NCI-H748 (cell line): ENCODE data around the gene ACTL7A.

Experiments
- DNase-seq: peaks from one replicate; lab custom pipeline; 2025; ENCODE audit not compliant: unreplicated experiment; lab: John Stamatoyannopoulos, UW

Gene ACTL7A

GRCh38 chr9:108848296-108848695, 13.8 kb upstream of the ACTL7A start:
- peak; percentile 89 for DNase-seq

- DNase-seq: peak; percentile 36
These were observed 11.7 kb upstream of the ACTL7A start for GRCh38 chr9:108850293-108850897.

DNA sequence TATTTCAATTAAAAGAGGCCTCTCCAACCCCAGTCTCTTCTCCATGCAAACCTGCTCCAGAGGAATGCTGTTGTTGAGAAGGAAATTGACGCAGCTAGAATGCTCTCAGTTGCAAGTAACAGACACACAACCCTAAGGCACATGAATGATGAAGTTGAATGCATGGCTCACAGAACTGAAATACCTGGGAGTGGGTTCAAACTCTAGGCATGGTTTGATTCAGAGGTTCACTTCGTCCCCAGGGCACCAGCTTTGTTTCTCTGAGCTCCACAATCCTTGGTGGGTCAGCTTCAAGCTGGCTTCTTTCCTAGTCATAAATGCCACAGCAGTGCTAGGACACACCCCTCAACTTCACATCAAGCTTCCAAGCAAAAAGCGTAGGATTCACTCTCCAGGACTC, 10.9 kb upstream of the ACTL7A start:
- DNase-seq: no peak

DNA sequence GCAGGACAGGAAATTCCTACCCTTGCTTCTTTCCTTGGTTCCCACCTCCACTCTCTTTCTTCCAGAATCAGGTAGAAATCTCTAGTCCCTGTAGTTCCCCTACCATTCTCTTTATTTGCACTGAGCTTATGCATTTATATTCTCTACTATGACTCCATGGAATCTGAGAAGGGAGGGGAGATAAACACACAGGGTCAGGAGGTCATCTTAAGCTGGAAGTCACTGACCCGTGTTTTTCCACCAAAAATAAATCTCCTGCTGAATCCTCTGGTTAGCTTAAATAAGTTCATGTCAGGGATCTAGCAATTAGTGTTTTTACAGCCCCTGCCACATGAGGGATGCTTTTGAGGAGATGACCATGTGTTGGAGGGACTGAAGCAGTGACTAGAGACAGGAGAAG, 10.0 kb upstream of the ACTL7A start:
- DNase-seq: no peak

DNA sequence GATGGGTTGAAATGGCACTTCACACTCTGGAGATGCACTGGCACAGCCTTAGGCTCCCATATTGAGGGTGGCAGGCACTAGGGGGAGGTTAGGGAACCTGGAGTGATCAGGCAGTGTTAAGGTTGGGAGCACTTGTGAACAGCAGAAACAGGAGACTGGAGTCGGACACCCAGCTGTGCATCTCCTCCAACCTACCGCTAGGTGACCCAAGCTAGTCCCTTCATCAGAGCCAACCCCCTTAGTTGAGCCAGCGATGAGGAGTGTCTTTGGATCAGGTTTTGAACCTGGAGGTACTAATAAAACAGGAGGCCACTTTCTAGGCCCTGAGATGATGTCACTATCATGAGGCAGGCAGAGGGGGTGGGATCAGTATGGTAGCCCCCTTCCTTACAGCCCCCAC, 8.0 kb upstream of the ACTL7A start:
- DNase-seq: no peak

DNA sequence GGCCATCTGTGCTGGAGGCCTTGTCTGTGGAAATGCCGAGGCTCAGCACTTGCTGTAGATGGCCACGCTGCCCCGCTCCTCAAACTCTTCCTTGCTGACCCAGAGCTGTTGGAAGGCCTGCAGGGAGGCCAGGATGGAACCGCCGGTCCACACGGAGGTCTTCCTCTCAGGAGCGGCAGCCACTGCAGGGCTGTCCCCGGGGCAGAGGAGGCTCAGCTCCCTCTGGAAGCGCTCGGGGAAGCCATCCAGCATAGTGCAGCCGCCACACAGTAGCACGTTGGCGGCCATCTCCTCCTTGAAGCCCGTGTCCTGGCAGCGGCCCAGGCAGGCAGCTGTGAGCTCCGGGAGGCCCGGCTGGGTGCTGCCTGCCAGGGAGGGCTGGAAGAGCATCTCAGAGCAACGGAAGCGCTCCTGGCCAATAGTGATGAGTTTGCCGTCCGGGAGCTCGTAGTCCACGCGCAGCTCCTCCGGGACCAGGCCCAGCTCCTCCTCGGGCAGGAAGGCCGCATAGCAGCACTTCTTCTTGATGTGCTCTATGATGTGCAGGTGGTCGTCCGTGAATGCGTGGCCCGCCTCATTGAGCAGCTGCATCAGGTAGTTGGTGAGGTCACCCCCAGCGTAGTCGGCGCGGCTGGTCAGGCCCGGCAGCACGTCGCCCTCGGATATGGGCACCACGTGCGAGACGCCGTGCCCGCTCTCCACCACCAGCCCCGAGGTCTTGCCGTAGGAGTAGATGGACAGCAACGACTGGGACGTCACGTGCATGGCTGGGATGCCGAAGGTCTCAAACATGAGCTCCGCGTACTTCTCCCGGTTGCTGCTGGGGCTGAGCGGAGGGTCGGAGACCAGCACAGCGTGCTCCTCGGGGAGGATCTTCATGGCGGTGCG, 7.2 kb upstream of the ACTL7A start:
- DNase-seq: no peak

DNA sequence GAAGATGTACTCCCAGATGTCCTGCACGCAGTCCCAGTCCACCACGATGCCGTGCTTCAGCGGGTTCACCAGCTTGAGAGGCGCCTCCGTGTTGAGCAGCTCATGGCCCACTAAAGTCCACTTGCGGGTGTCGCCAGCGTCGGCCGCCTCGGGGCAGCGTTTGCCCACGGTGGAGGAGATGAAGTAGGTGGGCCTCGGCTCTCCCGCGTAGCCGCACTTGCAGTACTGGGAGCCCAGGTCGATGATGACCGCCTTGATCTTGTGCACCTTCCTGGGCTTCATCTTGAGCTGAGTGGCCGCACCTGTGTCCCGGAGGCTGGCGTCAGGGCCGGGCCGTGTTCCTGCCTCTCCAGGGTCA, 6.6 kb upstream of the ACTL7A start:
- no peak for DNase-seq

- no peak for DNase-seq
These were observed 6.2 kb upstream of the ACTL7A start, which contains the start of gene ACTL7B for GRCh38 chr9:108855888-108856287. Gene ACTL7B, minus strand, starts transcription at chr9:108855986. Its CDS starts 56 bp downstream, at chr9:108855930.

- DNase-seq: no peak
These were observed 4.5 kb upstream of the ACTL7A start for GRCh38 chr9:108857572-108857971.

GRCh38 chr9:108859459-108860114, 2.5 kb upstream of the ACTL7A start:
- no peak for DNase-seq

GRCh38 chr9:108860354-108860753, 1.7 kb upstream of the ACTL7A start:
- no peak for DNase-seq

- peak; percentile 46 for DNase-seq
These were observed 1.3 kb upstream of the ACTL7A start for GRCh38 chr9:108860764-108861163.

DNA sequence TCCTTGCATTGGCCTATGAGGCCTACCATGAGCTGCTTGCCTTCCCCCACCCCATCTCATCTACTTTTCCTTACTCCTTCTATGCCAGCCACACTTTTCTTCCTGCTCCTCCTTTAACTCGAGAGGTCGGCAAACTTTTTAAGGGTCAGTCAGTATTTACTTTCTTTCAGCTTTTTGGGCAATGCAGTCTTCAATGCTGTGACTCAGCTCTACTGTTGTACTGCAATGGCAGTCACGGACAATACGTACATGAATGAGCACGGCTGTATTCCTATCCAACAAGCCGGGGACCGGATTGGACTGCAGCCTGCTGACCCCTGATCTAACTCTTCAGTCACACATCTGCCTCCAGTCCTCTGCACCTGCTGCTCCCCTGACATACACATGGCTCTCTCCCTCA, 602 bp upstream of the ACTL7A start:
- peak; percentile 21 for DNase-seq

DNA sequence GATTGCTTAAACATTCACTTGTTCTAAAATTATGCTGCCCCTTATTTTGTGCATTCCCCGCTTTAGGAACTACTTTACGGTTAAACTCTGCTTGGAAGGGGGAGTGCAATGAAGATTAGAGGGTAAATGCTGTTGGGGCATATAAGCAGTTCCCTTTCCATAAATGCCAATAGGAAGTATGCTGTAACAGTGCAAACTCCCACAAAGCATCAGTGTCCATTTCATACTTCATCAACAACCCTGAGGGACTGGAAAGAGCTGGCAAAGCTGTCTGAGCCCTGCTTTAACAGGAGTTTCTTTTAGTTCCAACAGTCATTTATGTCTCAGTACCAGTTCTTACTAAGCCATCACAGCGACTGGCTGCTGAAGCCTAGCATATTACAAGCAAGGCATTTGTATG, 1.8 kb downstream of the ACTL7A start:
- no peak for DNase-seq

DNA sequence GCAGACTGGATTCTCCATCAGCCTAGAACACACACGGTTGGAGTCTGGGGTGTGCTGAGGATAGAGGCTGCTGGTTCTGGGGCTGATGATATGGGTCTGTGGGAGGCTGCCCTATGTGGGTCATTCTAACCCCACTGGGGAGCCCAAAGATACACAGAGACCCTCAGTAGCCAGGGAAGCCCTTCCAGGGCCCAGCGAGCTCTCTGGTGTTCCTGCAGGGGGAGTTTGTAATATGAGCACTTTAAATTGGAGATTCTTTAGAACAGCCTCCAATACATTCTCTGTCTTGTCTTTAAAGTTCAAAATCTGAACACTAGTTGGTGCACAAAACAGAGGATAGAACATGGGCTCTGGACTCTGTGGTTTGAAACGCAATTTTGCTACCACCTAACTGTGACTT, 2.4 kb downstream of the ACTL7A start:
- DNase-seq: no peak

DNA sequence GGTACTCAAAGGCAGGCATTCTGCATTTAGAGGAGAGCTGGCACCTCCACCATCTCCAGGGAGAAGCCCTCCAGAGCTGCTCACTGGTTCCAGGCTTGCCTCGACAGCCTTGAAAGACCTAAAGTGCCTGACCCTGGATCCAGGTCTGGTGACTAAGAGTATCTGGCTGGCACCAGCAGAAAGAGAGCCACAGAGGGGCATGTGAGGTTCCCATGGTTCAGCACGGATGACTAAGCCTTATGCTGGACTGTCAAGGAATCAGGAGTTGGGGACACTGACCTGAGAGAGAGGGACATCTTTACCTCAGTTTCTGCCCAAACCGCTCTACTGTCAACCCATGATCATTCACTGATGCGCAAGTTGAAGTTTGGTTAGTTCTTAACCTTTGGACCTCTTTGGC, 3.0 kb downstream of the ACTL7A start:
- DNase-seq: no peak

DNA sequence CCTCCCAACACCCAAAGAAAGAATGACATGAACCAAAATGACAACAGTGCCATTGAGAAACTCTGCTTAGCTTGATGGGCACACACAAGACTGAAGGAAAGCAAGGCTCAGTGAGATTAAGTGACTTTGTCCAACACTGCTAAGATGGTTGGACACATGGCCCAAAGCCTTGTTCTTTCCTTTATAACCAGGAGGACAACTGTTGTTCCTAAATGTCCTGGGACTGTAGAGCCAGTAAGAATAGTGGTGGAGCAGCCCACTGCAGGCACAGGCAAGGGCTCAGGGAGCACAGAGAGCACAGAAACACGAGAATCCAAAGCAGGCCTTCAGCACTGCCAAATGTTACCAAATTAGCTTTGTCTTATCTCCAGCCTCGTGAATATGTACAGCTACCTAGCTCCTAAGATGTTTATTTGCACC, 3.9 kb downstream of the ACTL7A start:
- DNase-seq: no peak

GRCh38 chr9:108867116-108867515, 5.0 kb downstream of the ACTL7A start:
- no peak for DNase-seq

GRCh38 chr9:108867829-108868228, 5.8 kb downstream of the ACTL7A start:
- no peak for DNase-seq

- DNase-seq: no peak
These were observed 7.1 kb downstream of the ACTL7A start for GRCh38 chr9:108869092-108869725.

DNA sequence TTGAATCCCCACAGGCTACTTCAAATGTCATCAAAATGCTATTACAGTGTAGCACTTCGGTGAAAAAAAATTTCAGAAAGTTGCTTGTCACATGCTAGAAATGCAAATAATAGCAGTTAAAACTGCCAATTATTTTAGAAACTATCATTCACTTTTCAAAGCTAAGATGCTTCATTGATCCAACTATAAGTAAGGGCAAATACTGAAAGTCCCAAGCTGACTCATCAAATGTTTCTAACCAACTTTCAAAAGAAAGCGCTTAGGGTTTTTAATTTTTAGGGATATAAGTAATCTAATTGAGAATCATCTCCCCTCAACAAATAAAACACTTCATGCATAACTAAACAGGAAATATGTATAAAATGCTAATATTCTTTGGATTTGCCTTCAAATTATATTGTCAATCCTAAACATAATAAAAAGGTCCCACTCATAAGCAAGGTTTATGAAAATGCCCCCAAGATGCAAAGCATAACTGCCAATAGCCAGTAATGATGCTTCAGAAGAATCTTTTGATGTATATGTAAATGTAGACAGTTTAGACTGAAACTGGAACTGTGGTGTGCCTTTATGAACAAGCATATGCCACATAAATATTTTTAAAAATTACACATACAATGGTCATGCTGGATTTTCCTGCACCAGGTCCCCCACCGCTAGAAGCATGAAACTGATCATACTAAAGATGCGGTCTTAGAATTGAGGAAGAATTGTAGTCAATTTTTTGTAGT, 12.2 kb downstream of the ACTL7A start:
- DNase-seq: no peak
